Astrocyte of the cerebellum (primary cell): ENCODE data around the gene RAB10.

Experiments
- DNase-seq: peaks from one replicate; pipeline ENCODE4 v3.0.0-alpha.2; 2011; ENCODE audit warnings: low read depth
- H3K4me3 ChIP-seq: 2 replicates; pipeline ENCODE4 v1.5.1; 2011; ENCODE audit warnings: mild to moderate bottlenecking, low read depth, low read length, moderate library complexity
- in situ Hi-C: cut with HindIII; loops from 2 replicates; pipeline ENCODE4 v1.10.0; 2017; ENCODE audit warnings: low sequenced_read_pairs
- TF ChIP-seq, protein P1 (sequence below): IDR thresholded peaks from 2 replicates; pipeline ENCODE4 v1.5.1; 2012; ENCODE audit warnings: low read length, low read depth, moderate library complexity, mild to moderate bottlenecking; ENCODE audit errors: missing control alignments

Gene RAB10

DNA sequence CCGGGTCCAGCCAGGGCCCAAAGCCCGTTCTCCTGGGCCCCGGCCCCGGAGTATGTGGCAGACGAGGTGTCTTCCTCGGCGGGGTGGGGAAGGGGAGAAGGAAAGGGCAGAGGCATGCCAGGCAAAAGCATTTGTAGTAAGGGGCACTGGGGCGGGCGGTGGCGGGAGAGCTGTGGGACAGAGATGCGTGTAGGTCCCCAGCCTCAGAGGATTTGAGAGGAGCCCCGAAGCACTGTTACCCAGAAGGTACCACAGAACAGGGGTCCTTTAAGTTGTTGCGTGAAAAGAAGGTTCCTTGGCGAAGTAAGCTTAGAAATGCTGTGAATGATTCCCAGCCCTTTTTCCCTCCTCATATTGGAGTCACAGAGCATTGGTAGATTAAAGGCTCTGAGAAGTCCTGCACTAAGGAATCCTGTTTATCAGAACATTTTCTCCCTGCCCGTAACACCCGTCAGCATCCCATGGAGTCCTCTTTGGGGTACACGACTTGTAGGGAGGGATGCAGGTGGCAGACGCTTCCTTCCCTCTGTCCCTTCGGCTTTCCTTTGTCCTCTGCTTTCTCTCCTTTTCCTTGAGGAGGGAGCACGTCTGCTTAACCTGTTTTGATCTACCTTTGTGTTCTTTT lies 151.5 kb downstream of the RAB10 start:
- no peak overlapping the region for H3K4me3 ChIP-seq
- no peak for DNase-seq
- in situ Hi-C loops = no loop called here
- TF ChIP-seq, protein P1, sequence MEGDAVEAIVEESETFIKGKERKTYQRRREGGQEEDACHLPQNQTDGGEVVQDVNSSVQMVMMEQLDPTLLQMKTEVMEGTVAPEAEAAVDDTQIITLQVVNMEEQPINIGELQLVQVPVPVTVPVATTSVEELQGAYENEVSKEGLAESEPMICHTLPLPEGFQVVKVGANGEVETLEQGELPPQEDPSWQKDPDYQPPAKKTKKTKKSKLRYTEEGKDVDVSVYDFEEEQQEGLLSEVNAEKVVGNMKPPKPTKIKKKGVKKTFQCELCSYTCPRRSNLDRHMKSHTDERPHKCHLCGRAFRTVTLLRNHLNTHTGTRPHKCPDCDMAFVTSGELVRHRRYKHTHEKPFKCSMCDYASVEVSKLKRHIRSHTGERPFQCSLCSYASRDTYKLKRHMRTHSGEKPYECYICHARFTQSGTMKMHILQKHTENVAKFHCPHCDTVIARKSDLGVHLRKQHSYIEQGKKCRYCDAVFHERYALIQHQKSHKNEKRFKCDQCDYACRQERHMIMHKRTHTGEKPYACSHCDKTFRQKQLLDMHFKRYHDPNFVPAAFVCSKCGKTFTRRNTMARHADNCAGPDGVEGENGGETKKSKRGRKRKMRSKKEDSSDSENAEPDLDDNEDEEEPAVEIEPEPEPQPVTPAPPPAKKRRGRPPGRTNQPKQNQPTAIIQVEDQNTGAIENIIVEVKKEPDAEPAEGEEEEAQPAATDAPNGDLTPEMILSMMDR = no peak

- H3K4me3 ChIP-seq = no peak overlapping the region
- TF ChIP-seq, protein P1 = no peak
- DNase-seq = no peak
- in situ Hi-C loops = no loop called here
Measured at GRCh38 chr2:26185954-26186770, 152.3 kb downstream of the RAB10 start.
